Mesenchymal stem cell (in vitro differentiated cells and primary cell): ENCODE data around the gene MEX3D.

ENCODE experiments used
- DNase-seq: peaks from one replicate; pipeline ENCODE4 v3.0.0-alpha.2; 2013
- H2AFZ ChIP-seq: one replicate; pipeline ENCODE4 v1.6.1; 2013; ENCODE audit warnings: low read depth, mild to moderate bottlenecking, control low read depth, inconsistent platforms, low read length, moderate library complexity
- H2AK5ac ChIP-seq: 2 replicates; pipeline ENCODE4 v1.6.1; 2013; ENCODE audit warnings: low read length, moderate library complexity, mild to moderate bottlenecking, inconsistent platforms; ENCODE audit not compliant: severe bottlenecking
- H2BK120ac ChIP-seq: one replicate; pipeline ENCODE4 v1.6.1; 2013; ENCODE audit warnings: low read depth, mild to moderate bottlenecking, inconsistent platforms, low read length, moderate library complexity
- H2BK12ac ChIP-seq, 2 experiments: one replicate each; pipeline ENCODE4 v1.6.1; 2013; ENCODE audit warnings: inconsistent platforms in 2 of 2, low read length in 2 of 2, mild to moderate bottlenecking in 2 of 2, moderate library complexity in 2 of 2, control low read depth in 1 of 2
- H2BK15ac ChIP-seq: one replicate; pipeline ENCODE4 v1.6.1; 2013; ENCODE audit warnings: mild to moderate bottlenecking, low read depth, inconsistent platforms; ENCODE audit not compliant: poor library complexity, severe bottlenecking
- H2BK5ac ChIP-seq: 2 replicates; pipeline ENCODE4 v1.6.1; 2013; ENCODE audit warnings: low read depth, mild to moderate bottlenecking, low read length, control low read depth, inconsistent platforms; ENCODE audit not compliant: poor library complexity, severe bottlenecking
- H3K14ac ChIP-seq, 2 experiments: one replicate each; pipeline ENCODE4 v1.6.1; 2013; ENCODE audit warnings: inconsistent platforms in 2 of 2, low read length in 2 of 2, control low read depth in 1 of 2, mild to moderate bottlenecking in 1 of 2, moderate library complexity in 1 of 2
- H3K18ac ChIP-seq, 2 experiments: one replicate each; pipeline ENCODE4 v1.6.1; 2013; ENCODE audit warnings: inconsistent platforms in 2 of 2, low read length in 2 of 2, control low read depth in 1 of 2, low read depth in 1 of 2, mild to moderate bottlenecking in 1 of 2
- H3K23ac ChIP-seq, 2 experiments: one replicate each; pipeline ENCODE4 v1.6.1; 2013; ENCODE audit warnings: inconsistent platforms in 2 of 2, low read length in 2 of 2, mild to moderate bottlenecking in 2 of 2, moderate library complexity in 2 of 2, control low read depth in 1 of 2
- H3K27ac ChIP-seq: 2 replicates; pipeline ENCODE4 v1.5.1; 2013; ENCODE audit warnings: mild to moderate bottlenecking, moderate library complexity, low read length, control low read depth, inconsistent platforms; ENCODE audit not compliant: poor library complexity, severe bottlenecking
- H3K27me3 ChIP-seq, 2 experiments: 2 replicates each; pipeline versions ENCODE4 v1.6.1 to v1.7.0; 2013; ENCODE audit warnings: low read length in 2 of 2, mild to moderate bottlenecking in 2 of 2, moderate library complexity in 2 of 2, control low read depth in 1 of 2, inconsistent platforms in 1 of 2; ENCODE audit not compliant: control insufficient read depth in 1 of 2, insufficient read depth in 1 of 2
- H3K36me3 ChIP-seq, 2 experiments: 2 replicates each; pipeline versions ENCODE4 v1.6.1 to v1.7.0; 2013; ENCODE audit warnings: low read length in 2 of 2, control low read depth in 1 of 2, inconsistent platforms in 1 of 2, low read depth in 1 of 2, mild to moderate bottlenecking in 1 of 2; ENCODE audit not compliant: insufficient read depth in 2 of 2, control insufficient read depth in 1 of 2
- H3K4ac ChIP-seq, 2 experiments: one replicate each; pipeline ENCODE4 v1.6.1; 2013; ENCODE audit warnings: inconsistent platforms in 2 of 2, low read length in 2 of 2, mild to moderate bottlenecking in 2 of 2, moderate library complexity in 2 of 2, control low read depth in 1 of 2, low read depth in 1 of 2
- H3K4me1 ChIP-seq: 2 replicates; pipeline ENCODE4 v1.6.1; 2013; ENCODE audit warnings: low read depth, low read length, control low read depth; ENCODE audit not compliant: control insufficient read depth, insufficient read depth
- H3K4me2 ChIP-seq: 2 replicates; pipeline ENCODE4 v1.6.1; 2013; ENCODE audit warnings: low read length, mild to moderate bottlenecking, inconsistent platforms; ENCODE audit not compliant: poor library complexity, severe bottlenecking
- H3K4me3 ChIP-seq, 2 experiments: 2 replicates each; pipeline versions ENCODE4 v1.5.1 to v1.7.0; 2013; ENCODE audit warnings: low read length in 2 of 2, mild to moderate bottlenecking in 2 of 2, control low read depth in 1 of 2, low read depth in 1 of 2; ENCODE audit not compliant: insufficient read depth in 1 of 2
- H3K79me1 ChIP-seq: replicated peaks from 2 replicates; pipeline ENCODE4 v1.6.1; 2013; ENCODE audit warnings: mild to moderate bottlenecking, control low read depth, low read length, inconsistent platforms; ENCODE audit not compliant: poor library complexity, severe bottlenecking
- H3K9ac ChIP-seq: 2 replicates; pipeline ENCODE4 v1.7.0; 2013; ENCODE audit warnings: mild to moderate bottlenecking, low read length, moderate library complexity
- H3K9me3 ChIP-seq: 2 replicates; pipeline ENCODE4 v1.7.0; 2013; ENCODE audit warnings: mild to moderate bottlenecking, low read length; ENCODE audit not compliant: control insufficient read depth
- H4K8ac ChIP-seq: one replicate; pipeline ENCODE4 v1.6.1; 2013; ENCODE audit warnings: inconsistent platforms, mild to moderate bottlenecking, low read length, moderate library complexity
- H4K91ac ChIP-seq: one replicate; pipeline ENCODE4 v1.6.1; 2013; ENCODE audit warnings: mild to moderate bottlenecking, low read length, inconsistent platforms
- WGBS: methylation state at CpG from one replicate; pipeline ENCODE4 v1.1.7; 2013; ENCODE audit warnings: mixed read lengths; 5-methylcytosine and 5-hydroxymethylcytosine counted together

Gene MEX3D

DNA sequence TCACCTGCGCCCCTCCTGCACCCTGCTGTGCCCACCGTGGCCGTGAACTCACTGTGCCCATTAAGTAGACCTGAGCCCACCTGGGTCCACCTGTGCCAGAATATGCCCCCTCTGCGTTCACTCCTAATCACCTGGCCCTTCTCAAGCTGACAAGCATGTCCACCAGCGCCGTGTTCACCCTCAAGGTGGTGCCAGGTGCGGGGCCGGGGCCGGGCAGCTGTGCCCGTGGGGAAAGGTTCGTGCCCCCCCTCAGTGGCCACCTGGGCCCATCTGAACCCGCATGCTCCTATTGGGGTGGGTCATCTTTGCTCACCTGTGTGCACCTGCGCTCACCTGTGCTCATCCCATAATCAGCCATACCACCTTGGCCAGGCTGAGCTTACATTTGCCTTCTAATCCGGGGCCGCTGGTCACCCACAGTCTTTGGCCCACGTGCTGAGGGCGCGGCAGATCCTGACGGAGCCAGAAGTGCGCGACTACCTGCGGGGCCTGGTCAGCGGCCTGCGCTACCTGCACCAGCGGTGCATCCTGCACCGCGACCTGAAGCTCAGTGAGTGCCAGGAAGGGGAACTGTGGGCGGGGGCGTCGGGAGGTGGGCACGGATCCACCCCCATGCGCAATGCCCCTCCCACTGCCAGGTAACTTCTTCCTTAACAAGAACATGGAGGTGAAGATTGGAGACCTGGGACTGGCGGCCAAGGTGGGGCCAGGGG is 41.9 kb downstream of the MEX3D start:
- 91% methylated on average over 28 of the region's 33 CpGs for WGBS
- no peak overlapping the region for H2BK12ac ChIP-seq

DNA sequence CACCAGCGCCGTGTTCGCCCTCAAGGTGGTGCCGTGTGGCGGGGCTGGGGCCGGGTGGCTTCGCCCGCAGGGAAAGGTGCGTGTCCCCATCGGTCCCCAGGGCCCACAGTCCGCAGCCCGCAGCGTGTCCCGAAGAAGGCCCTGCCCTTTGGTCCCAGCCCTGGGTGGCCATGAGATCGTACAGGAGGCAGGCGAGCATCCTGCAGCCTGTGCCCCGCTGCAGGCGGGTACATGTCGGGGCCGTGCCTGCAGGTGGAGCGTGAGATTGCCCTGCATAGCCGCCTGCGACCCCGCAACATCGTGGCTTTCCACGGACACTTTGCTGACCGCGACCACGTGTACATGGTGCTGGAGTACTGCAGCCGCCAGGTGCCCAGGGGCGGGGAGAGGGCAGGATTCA is 42.8 kb downstream of the MEX3D start:
- peak overlapping the region in 1 of 2 experiments; percentile 40 for H2BK12ac ChIP-seq
- no peak overlapping the region for H2BK5ac ChIP-seq
- H3K4me1 ChIP-seq, result peaks cover 14% of the 10 kb centered on the region
- no peak overlapping the region for H3K4ac ChIP-seq
- peak overlapping the region in 1 of 2 experiments; percentile 34 for H3K23ac ChIP-seq
- no peaks in the 10 kb centered on the region for H3K79me1 ChIP-seq
- peaks cover 34 to 62% of the 10 kb centered on the region in 2 experiments for H3K27me3 ChIP-seq
- no peak overlapping the region for H4K91ac ChIP-seq
- H2AK5ac ChIP-seq, result no peak overlapping the region
- WGBS, result 88% methylated on average over 31 of the region's 31 CpGs
- H2AFZ ChIP-seq, result no peak overlapping the region
- H3K4me2 ChIP-seq, result no peak overlapping the region
- no peak overlapping the region for H4K8ac ChIP-seq
- peak overlapping the region in 1 of 2 experiments; percentile 35 for H3K14ac ChIP-seq
- peak overlapping the region in 1 of 2 experiments; percentile 18 for H3K4me3 ChIP-seq
- no peak overlapping the region for H3K9ac ChIP-seq
- no peak overlapping the region for H2BK15ac ChIP-seq
- no peak overlapping the region for H3K18ac ChIP-seq
- H3K9me3 ChIP-seq, result no peaks in the 10 kb centered on the region
- H3K27ac ChIP-seq, result no peak overlapping the region
- DNase-seq, result no peak
- H2BK120ac ChIP-seq, result no peak overlapping the region
- H3K36me3 ChIP-seq, result peaks cover 0 to 6% of the 10 kb centered on the region in 2 experiments

More for the DNA sequence above, 41.9 kb downstream of the MEX3D start:
- Histone ChIP-seq H3K36me3 (peaks cover 0 to 6% of the 10 kb centered on the region in 2 experiments), H2BK5ac (no peak overlapping the region), H3K4ac (no peak overlapping the region), H3K9ac (no peak overlapping the region), H3K9me3 (no peaks in the 10 kb centered on the region), H3K4me3 (no peak overlapping the region), H2BK120ac (no peak overlapping the region), H4K8ac (no peak overlapping the region), H3K18ac (no peak overlapping the region), H3K14ac (no peak overlapping the region), H3K23ac (no peak overlapping the region), H3K79me1 (no peaks in the 10 kb centered on the region), H3K4me1 (peaks cover 14% of the 10 kb centered on the region), H2BK15ac (no peak overlapping the region), H2AFZ (no peak overlapping the region), H4K91ac (no peak overlapping the region), H2AK5ac (no peak overlapping the region), H3K27ac (no peak overlapping the region), H3K27me3 (peaks cover 34 to 57% of the 10 kb centered on the region in 2 experiments), H3K4me2 (no peak overlapping the region)
- no peak for DNase-seq

DNA sequence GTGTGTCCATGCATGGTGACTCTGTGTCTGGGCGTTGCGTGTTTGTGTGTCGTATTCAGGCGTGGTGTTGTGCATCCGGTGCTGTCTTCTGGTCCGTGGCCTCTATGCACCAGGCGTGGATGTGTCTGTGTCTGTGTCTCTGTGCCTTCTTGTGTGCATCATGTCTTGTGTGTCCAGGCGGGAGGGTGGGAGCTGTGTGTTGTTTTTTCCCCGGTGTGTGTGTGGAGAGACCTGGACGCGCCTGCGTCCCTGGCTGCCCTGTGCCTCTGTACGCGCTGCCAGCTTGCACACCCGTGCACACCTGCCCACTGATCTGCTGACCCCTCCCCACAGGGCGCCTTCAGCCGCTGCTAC is 43.2 kb downstream of the MEX3D start:
- H3K18ac ChIP-seq, result no peak overlapping the region
- no peak overlapping the region for H3K9ac ChIP-seq
- peak overlapping the region in 1 of 2 experiments; percentile 4 for H3K4me3 ChIP-seq
- H3K23ac ChIP-seq, result peak overlapping the region in 1 of 2 experiments; percentile 34
- no peak overlapping the region for H2BK120ac ChIP-seq
- no peaks in the 10 kb centered on the region for H3K9me3 ChIP-seq
- H4K8ac ChIP-seq, result no peak overlapping the region
- H2BK12ac ChIP-seq, result peak overlapping the region in 1 of 2 experiments; percentile 40
- DNase-seq, result no peak
- H3K4ac ChIP-seq, result no peak overlapping the region
- H4K91ac ChIP-seq, result no peak overlapping the region
- H2AFZ ChIP-seq, result no peak overlapping the region
- peaks cover 14% of the 10 kb centered on the region for H3K4me1 ChIP-seq
- WGBS, result 84% methylated on average over 17 of the region's 17 CpGs
- H3K79me1 ChIP-seq, result no peaks in the 10 kb centered on the region
- H2AK5ac ChIP-seq, result no peak overlapping the region
- peaks cover 34 to 62% of the 10 kb centered on the region in 2 experiments for H3K27me3 ChIP-seq
- peaks cover 0 to 6% of the 10 kb centered on the region in 2 experiments for H3K36me3 ChIP-seq
- H3K4me2 ChIP-seq, result no peak overlapping the region
- H3K14ac ChIP-seq, result peak overlapping the region in 1 of 2 experiments; percentile 35
- no peak overlapping the region for H2BK5ac ChIP-seq
- H2BK15ac ChIP-seq, result no peak overlapping the region
- no peak overlapping the region for H3K27ac ChIP-seq

DNA sequence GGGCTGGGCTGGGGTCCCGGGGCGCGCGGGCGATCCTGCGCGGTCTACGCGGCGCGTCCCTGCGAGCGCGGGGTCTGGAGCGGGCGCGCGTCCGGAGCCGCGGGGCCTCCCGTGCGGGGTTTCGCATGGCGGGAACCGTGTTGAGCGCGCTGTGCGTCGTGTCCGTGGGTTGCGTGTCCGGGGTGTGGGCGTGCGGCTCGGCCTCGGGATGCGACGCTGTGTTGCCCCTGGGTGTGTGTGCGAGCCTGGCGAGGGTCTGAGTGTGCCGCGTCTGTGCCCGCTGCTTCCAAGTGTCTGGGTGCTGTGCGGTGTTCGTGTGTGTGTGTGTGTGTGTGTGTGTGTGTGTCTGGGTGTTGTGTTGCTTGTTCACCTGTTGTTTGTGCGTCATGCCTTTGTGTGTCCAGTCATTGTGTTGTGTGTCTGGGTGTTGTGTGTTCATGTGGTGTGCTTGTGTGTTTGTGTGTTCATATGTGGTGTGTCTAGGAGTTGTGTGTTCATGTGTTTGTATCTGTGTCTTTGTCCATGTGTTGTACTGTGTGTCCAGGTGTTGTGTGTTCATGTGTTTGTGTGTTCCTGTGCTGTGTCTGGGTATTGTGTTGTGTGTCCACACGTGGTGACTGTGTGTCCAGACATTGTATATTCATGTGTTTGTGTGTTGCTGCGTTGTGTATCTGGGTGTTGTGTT is 43.7 kb downstream of the MEX3D start:
- no peak overlapping the region for H2AFZ ChIP-seq
- H2BK120ac ChIP-seq, result no peak overlapping the region
- no peak overlapping the region for H4K8ac ChIP-seq
- peak overlapping the region in 1 of 2 experiments; percentile 4 for H3K4me3 ChIP-seq
- H3K9me3 ChIP-seq, result no peaks in the 10 kb centered on the region
- H2BK12ac ChIP-seq, result no peak overlapping the region
- H3K9ac ChIP-seq, result no peak overlapping the region
- DNase-seq, result no peak
- peaks cover 14% of the 10 kb centered on the region for H3K4me1 ChIP-seq
- no peak overlapping the region for H3K18ac ChIP-seq
- no peaks in the 10 kb centered on the region for H3K79me1 ChIP-seq
- no peak overlapping the region for H3K4me2 ChIP-seq
- H3K27me3 ChIP-seq, result peaks cover 34 to 60% of the 10 kb centered on the region in 2 experiments
- no peak overlapping the region for H3K4ac ChIP-seq
- peak overlapping the region; percentile 20 for H2BK15ac ChIP-seq
- H3K27ac ChIP-seq, result no peak overlapping the region
- H3K23ac ChIP-seq, result peak overlapping the region in 1 of 2 experiments; percentile 34
- peaks cover 0 to 6% of the 10 kb centered on the region in 2 experiments for H3K36me3 ChIP-seq
- no peak overlapping the region for H2AK5ac ChIP-seq
- no peak overlapping the region for H4K91ac ChIP-seq
- no peak overlapping the region for H2BK5ac ChIP-seq
- no peak overlapping the region for H3K14ac ChIP-seq
- 29% methylated on average over 49 of the region's 49 CpGs for WGBS
